HG03108 (cell line): ENCODE data around the gene MICU1.

ENCODE experiments used
- ATAC-seq: cut with Tn5 transposase; IDR thresholded peaks from one replicate; pipeline ENCODE4 v1.9.1; 2021; ENCODE audit warnings: moderate library complexity; ENCODE audit not compliant: unreplicated experiment

Gene MICU1

DNA sequence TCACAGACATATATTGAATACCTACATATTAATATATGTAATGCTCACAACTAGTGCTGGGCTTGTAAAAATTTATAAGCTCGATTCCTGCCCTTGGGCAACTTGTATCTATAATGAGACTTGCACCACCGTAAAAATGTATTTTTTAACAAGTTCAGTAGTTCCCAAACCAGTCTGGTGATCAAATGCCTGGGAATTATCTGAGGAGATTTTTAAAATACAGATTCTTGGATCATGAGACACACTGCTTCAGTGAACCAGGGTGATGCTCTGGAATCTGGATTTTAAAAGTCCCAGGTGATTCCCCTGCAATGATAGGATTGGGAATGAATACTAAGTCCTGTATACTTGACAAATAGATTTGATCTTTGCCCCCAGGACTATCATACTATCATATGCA is 4.3 kb upstream of the MICU1 start:
- no peak for ATAC-seq

DNA sequence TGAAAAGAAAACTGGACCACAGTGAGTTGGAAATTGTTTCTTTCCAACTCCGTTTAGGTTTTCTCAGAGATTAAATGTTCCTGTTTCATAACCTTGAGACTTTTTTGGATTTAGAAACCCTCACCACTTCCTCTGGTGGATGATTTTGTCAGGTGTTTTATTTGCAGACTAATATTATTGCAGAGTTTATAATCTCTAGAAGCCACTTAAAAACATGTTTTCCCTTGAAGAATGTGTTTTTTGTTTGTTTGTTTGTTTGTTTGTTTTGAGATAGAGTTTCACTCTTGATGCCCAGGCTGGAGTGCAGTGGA is 520 bp upstream of the MICU1 start:
- ATAC-seq = peak; percentile 2

- ATAC-seq = no peak
Observed at GRCh38 chr10:72625276-72625607, 637 bp downstream of the MICU1 start.

DNA sequence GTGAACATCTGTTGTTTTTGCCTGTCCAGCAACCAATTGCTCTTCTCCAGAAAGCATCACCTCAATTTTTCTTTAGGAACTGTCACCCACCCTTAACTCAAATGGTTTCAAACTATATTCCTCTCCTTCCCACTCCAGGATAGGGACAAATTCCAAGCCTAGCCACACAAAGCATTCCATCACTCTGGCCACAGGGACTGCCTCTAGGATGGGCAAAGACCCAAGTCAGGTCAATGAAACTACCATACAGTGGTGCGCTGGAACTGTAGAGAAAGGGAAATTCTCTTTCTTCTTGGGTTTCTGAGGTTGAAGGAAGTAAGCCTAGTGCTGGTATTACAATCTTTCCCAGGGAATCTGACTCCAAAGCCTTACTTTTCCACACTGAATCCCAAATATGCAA is 3.6 kb downstream of the MICU1 start:
- ATAC-seq = no peak

DNA sequence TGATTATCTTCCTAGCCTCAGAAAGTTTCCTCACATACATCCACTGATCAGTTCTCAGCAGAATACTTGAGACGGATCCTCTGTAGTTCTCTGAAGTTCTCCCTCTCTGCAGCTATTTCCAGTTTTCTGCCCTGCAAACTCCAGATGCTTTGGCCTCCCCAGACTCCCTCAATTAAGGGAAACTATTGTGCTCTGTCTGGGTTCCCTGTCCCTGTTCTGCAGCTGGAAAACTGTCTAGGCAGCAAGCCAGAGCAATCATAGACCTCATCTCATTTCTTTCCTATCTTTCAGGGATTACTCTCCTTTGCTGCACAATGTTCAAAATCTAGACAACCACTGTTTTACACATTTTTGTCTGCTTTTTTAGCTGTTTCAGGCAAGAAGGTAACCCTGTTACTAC is 9.2 kb downstream of the MICU1 start:
- ATAC-seq = no peak

- no peak for ATAC-seq
Observed at GRCh38 chr10:72615970-72616369, 9.9 kb downstream of the MICU1 start.

GRCh38 chr10:72612203-72612826 is 13.6 kb downstream of the MICU1 start:
- no peak for ATAC-seq

DNA sequence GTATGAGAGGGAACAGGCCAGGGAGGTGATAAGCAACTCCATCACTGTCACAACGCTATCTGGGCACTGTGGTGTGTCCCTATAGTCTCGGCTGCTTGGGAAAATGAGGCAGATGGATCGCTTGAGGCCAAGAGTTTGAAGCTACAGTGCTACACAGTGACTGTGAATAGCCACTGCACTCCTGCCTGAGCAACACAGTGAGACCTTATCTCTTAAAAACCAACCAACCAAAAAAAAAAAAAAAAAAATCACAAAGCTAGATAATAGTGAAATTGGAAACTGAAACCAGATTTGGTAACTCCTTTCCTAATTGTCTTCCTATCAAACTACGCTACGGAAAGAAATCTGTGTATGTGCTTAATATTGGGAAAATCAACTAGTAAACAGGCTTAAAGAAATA is 14.1 kb downstream of the MICU1 start:
- ATAC-seq = no peak

GRCh38 chr10:72610466-72610865 is 15.4 kb downstream of the MICU1 start:
- ATAC-seq = no peak

DNA sequence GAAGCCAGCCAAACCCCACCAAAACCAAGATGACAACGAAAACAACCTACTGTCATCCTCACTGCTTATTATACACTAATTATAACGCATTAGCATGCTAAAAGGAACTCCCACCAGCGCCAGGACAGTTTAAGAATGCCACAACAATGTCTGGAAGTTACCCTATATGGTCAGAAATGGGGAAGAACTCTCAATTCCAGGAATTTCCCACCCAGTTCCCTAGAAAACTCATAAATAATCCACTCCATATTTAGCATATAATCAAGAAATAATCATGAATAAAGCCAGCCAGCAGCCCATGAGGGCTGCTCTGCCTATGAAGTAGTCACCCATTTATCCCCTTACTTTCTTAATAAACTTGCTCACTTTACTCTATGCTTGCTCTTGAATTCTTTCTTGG is 20.8 kb downstream of the MICU1 start:
- no peak for ATAC-seq

DNA sequence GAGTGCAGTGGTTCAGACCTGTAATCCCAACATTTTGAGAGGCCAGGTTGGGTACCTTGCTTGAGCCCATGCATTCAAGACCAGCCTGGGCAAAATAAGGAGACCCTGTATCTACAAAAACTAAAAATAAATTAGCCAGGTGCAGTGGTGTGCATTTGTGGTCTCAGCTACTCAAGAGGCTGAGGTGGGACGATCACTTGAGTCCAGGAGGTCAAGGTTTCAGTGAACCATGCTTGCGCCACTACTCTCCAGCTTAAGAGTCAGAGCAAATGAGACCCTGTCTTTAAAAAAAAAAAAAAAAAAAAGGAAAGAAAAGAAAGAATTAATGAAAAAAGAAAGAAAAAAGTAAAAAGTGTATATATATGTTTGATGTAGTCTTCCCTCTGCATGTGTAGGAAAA is 24.7 kb downstream of the MICU1 start:
- ATAC-seq = no peak

- no peak for ATAC-seq
Observed at GRCh38 chr10:72598769-72599701, 26.8 kb downstream of the MICU1 start.

DNA sequence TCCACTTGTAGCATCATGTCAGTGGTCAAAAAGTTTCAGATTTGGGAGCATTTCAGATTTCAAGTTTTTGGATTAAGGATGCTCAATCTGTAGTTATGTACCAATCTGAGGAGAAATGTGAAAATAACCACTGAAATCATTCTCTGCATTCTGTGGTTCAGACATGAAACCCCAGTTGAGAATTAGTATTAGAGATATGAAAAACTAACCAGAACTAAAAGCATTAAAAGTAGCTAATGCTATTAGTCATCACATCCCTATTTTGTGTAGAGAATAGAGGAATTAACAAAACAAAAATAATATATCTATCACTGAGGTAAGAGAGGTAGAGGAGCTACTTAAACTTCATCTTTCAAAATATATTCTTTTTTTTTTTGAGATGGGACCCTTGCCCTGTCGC is 28.0 kb downstream of the MICU1 start:
- no peak for ATAC-seq

GRCh38 chr10:72595436-72595835 is 30.4 kb downstream of the MICU1 start:
- ATAC-seq = no peak

- no peak for ATAC-seq
Observed at GRCh38 chr10:72593963-72594362, 31.9 kb downstream of the MICU1 start.

DNA sequence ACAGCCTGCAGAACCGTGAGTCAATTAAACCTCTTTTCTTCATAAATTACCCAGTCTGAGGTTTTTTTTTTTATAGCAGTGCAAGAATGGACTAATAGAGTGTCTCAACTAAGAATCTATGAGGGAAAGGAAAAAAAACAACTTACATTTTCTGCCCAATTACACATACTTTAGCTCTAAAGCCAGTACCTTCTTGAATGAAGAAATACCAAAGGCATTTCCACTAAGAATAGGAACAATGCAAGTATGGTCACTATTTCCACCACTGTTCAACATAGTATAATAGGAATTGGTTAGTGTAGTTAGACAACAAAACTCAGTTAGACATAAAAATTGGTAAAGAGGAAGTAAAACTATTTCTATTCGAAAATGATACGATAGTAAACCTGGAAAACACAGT is 37.6 kb downstream of the MICU1 start:
- no peak for ATAC-seq

- no peak for ATAC-seq
Observed at GRCh38 chr10:72587568-72587967, 38.3 kb downstream of the MICU1 start.

GRCh38 chr10:72574636-72575035 is 51.2 kb downstream of the MICU1 start:
- ATAC-seq = no peak

GRCh38 chr10:72573079-72573478 is 52.8 kb downstream of the MICU1 start:
- ATAC-seq = no peak

GRCh38 chr10:72567889-72568640 is 57.8 kb downstream of the MICU1 start:
- ATAC-seq = no peak

GRCh38 chr10:72567421-72567820 is 58.5 kb downstream of the MICU1 start:
- no peak for ATAC-seq

GRCh38 chr10:72564596-72564995 is 61.3 kb downstream of the MICU1 start:
- no peak for ATAC-seq
